Heart left ventricle (tissue), 16 donors: ENCODE measurements around the gene SLC2A8. TPM values are rescaled to one million over a fixed set of nuclear protein-coding genes. Genes with fewer than 3 reads are reported as not detected.
A peak's percentile ranks its signal among the peaks of the same experiment; 100 is the strongest.

Experiments used
- ATAC-seq, 4 donors: fragments of 200-7000 bp; cut with Tn5 transposase; one replicate each; pipeline ENCODE4 v1.9.1; 2020 to 2022; ENCODE audit warnings: moderate library complexity in 4 of 4, mild to moderate bottlenecking in 3 of 4, moderate number of reproducible peaks in 1 of 4
- DNase-seq, 5 donors: peaks; one replicate each; pipeline ENCODE4 v3.0.0-alpha.2; 2020
- H3K27ac ChIP-seq, 12 donors: fragments of 200-600 bp; sonication (generic) in 4 of 12; one replicate each; pipeline versions ENCODE4 v1.5.0 to v1.8.0; 2016 to 2022; ENCODE audit warnings: mild to moderate bottlenecking in 2 of 12
- H3K27me3 ChIP-seq, 9 donors: fragments of 200-600 bp; sonication (generic) in 2 of 9; one replicate each; pipeline versions ENCODE4 v1.5.1 to v1.8.0; 2016 to 2022; ENCODE audit warnings: mild to moderate bottlenecking in 3 of 9
- H3K36me3 ChIP-seq, 9 donors: fragments of 200-600 bp; sonication (generic) in 2 of 9; one replicate each; pipeline versions ENCODE4 v1.5.0 to v1.8.0; 2018 to 2022; ENCODE audit warnings: mild to moderate bottlenecking in 2 of 9
- H3K4me1 ChIP-seq, 12 donors: fragments of 200-600 bp; sonication (generic) in 4 of 12; one replicate each; pipeline versions ENCODE4 v1.5.0 to v1.8.0; 2016 to 2022; ENCODE audit warnings: mild to moderate bottlenecking in 3 of 12
- H3K4me3 ChIP-seq, 12 donors: fragments of 200-600 bp; sonication (generic) in 4 of 12; one replicate each; pipeline versions ENCODE4 v1.5.0 to v1.8.0; 2017 to 2022; ENCODE audit warnings: mild to moderate bottlenecking in 9 of 12, moderate library complexity in 4 of 12
- H3K9me3 ChIP-seq, 12 donors: fragments of 200-600 bp; sonication (generic) in 4 of 12; one replicate each; pipeline versions ENCODE4 v1.5.0 to v1.8.0; 2016 to 2022; ENCODE audit warnings: mild to moderate bottlenecking in 1 of 12
- POLR2A ChIP-seq, 2 donors: fragments of 450-650 bp; IDR thresholded peaks; one replicate each; pipeline ENCODE4 v1.6.1; 2017; ENCODE audit warnings: antibody characterized with exemption in 2 of 2, mild to moderate bottlenecking in 2 of 2, moderate library complexity in 2 of 2
- WGBS, 4 donors: extraction: QIAGEN DNeasy Blood & Tissue Kit in 2 of 4; methylation state at CpG; one replicate each; pipeline versions ENCODE4 v1.1.5 to v1.1.7; 2013 to 2018; 5-methylcytosine and 5-hydroxymethylcytosine counted together
- intact Hi-C, 10 donors: fragments of 100-400 bp; cut with DNase I; formaldehyde crosslinking; loops; one replicate each; pipeline versions ENCODE4 v1.11.1 to v1.14.2; 2022
- polyA plus RNA-seq, 2 donors: library from polyadenylated mRNA; stranded (reverse); fragments of 200-250 nt; gene quantifications; one replicate each; pipeline ENCODE4 v1.2.3, GENCODE V29; 2013
- total RNA-seq, 9 donors: library from RNA; depleted of rRNA in 2 of 9; stranded (reverse); fragments of >200 nt in 2 of 9; fragmentation: NEBNext Ultra II Directional in 3 of 9; extraction: Animal tissue kit (Norgen Biotek cat#: 25700) in 3 of 9; gene quantifications; one replicate each; pipeline versions ENCODE4 v1.1.0 to v1.2.4, GENCODE V29; 2016 to 2023
- TF ChIP-seq, protein P1 (sequence below), 12 donors: fragments of 200-600 bp; sonication (generic) in 4 of 12; IDR thresholded peaks; one replicate each; pipeline versions ENCODE4 v1.5.0 to v1.8.0; 2018 to 2022; ENCODE audit warnings: antibody characterized with exemption in 12 of 12, mild to moderate bottlenecking in 5 of 12
- donor health status: ischemic (EF 13 %, LVEDD 7.1; RV severe dilation, severe dysfunction).
- donor health status: healthy with polysubstance abuse.
- donor health status: DM: no; HTN: yes; CAD: no.
- donor health status: DM: no; HTN: no; CAD: no.
- donor health status: ischemic (EF 25% LVEDD 6.9; RV normal size, moderate dysfunction).
- donor health status: ischemic (EF 25% LVEDD 5.7; RV mildly dilated, moderate dysfunction).
- donor health status: healthy.
- donor health status: DM: yes; HTN: yes; CAD: no.
- donor health status: ischemic (EF 35%, LVEDD 5.7; RV mildly dilated, moderate dysfunction).
- donor health status: nonischemic (EF 11% LVEDD 7.7; RV severe dilation, severe dysfunction).
- donor health status: DM: yes; HTN: yes; CAD: no.
- donor health status: PGD.
- donor health status: ischemic (EF 29% LVEDD 5.4; RV normal size, mild dysfunction).
- donor health status: nonischemic (EF 23%, LVEDD 6.1; RV moderate dilation, normal function).

Gene SLC2A8
- total and polyA plus RNA-seq, 11 donors, result 12.1 to 25.0 (median 15.6) TPM

DNA sequence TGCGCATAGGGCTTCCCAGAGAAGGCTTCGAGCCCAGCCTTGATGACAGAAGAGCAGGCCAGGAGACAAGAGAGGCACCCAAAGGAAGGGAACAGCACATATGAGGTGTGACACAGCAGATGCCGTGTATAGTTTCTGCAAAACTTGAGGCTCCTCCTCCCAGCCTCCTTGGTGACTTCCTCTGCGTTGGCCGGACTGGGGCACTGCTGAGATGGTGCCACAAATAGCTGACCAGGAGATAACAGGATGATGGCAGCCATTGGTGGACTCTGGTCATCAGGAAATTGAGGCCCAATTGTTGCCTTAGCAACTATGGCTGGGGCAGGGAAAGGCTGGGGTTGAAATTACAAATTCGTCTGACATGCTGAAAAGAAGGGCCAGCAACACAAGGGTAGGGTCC is 22.4 kb downstream of the SLC2A8 start:
- no peak for ATAC-seq
- H3K36me3 ChIP-seq, result no peaks in the 10 kb centered on the region
- intact Hi-C loops, result no loop called here
- peaks cover 0 to 28% (median 13%) of the 10 kb centered on the region in 12 donors for H3K4me1 ChIP-seq
- 61 to 76% (median 74%) methylated on average over 6 of the region's 6 CpGs for WGBS, 4 donors
- DNase-seq, result no peak
- H3K27ac ChIP-seq, result peak overlapping the region in 1 of 12 donors; percentile 78
- H3K27me3 ChIP-seq, result no peaks in the 10 kb centered on the region
- no peak for TF ChIP-seq POLR2A (IDR thresholded peaks at IDR 0.05)
- TF ChIP-seq, protein P1, sequence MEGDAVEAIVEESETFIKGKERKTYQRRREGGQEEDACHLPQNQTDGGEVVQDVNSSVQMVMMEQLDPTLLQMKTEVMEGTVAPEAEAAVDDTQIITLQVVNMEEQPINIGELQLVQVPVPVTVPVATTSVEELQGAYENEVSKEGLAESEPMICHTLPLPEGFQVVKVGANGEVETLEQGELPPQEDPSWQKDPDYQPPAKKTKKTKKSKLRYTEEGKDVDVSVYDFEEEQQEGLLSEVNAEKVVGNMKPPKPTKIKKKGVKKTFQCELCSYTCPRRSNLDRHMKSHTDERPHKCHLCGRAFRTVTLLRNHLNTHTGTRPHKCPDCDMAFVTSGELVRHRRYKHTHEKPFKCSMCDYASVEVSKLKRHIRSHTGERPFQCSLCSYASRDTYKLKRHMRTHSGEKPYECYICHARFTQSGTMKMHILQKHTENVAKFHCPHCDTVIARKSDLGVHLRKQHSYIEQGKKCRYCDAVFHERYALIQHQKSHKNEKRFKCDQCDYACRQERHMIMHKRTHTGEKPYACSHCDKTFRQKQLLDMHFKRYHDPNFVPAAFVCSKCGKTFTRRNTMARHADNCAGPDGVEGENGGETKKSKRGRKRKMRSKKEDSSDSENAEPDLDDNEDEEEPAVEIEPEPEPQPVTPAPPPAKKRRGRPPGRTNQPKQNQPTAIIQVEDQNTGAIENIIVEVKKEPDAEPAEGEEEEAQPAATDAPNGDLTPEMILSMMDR (IDR thresholded peaks at IDR 0.05), result no peak
- H3K9me3 ChIP-seq, result no peaks in the 10 kb centered on the region
- H3K4me3 ChIP-seq, result peak overlapping the region in 2 of 12 donors; percentile 37 to 54

DNA sequence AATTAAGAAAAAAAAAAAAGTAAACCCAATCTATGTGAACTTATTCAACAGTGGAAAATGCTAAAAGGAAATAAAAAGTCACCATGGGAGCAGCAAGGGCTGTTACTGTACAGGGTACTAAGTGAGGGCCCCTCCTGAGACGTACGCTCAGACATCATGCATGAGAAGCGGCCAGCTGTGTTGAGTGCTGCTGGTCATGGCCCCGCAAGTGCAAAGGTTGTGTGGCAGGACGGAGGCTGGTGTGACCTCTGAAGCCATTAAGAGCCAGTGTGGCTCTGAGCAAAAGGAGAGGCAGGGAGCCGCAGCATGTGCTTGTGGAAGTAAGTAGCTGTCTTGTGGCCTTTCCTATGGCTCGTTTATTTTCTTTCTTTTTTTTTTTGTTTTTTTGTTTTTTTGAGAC is 24.1 kb downstream of the SLC2A8 start:
- H3K36me3 ChIP-seq, result peaks cover 0 to under 1% (median 0%) of the 10 kb centered on the region in 9 donors
- intact Hi-C loops, result no loop called here
- no peaks in the 10 kb centered on the region for H3K9me3 ChIP-seq
- no peak overlapping the region for H3K4me3 ChIP-seq
- DNase-seq, result no peak
- TF ChIP-seq, protein P1 (IDR thresholded peaks at IDR 0.05), result no peak
- TF ChIP-seq POLR2A (IDR thresholded peaks at IDR 0.05), result no peak
- WGBS, 4 donors, result 90 to 93% (median 92%) methylated on average over 7 of the region's 7 CpGs
- peaks cover 10 to 41% (median 24%) of the 10 kb centered on the region in 12 donors for H3K4me1 ChIP-seq
- H3K27ac ChIP-seq, result peak overlapping the region in 1 of 12 donors; percentile 1
- no peak for ATAC-seq
- H3K27me3 ChIP-seq, result no peaks in the 10 kb centered on the region

DNA sequence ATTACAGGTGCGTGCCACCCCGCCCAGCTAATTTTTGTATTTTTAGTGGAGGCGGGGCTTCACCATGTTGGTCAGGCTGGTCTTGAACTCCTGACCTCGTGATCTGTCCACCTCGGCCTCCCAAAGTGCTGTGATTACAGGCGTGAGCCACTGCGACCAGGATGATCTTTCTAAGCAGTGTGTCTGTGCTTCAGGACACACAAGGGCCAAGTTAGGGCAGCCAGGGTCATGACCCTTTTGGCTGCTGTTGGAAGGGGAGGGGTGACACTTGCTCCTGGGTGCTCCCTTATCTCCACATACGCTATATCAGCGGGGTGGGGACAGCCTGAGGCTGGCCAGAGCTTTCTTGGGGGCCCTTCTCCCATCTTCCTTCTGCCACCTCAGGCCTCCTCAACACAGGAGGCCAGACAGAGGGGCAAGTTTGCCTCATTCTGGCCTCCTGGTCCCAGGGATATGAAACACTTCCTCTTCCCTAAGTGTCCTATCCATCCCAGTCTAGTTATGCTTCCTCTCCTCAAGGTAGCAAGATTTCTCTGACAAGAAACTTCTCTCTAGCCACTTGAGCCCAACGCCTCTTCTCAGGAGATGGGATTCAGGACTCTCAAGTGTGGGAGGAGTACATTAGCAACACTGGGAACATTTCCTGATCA is 25.3 kb downstream of the SLC2A8 start:
- peak overlapping the region in 6 of 12 donors; percentile 57 to 87 (median 72) for H3K4me3 ChIP-seq
- TF ChIP-seq POLR2A (IDR thresholded peaks at IDR 0.05), result no peak
- TF ChIP-seq, protein P1 (IDR thresholded peaks at IDR 0.05), result no peak
- H3K27ac ChIP-seq, result peak overlapping the region in 1 of 12 donors; percentile 92
- peaks cover 10 to 48% (median 27%) of the 10 kb centered on the region in 12 donors for H3K4me1 ChIP-seq
- H3K9me3 ChIP-seq, result no peaks in the 10 kb centered on the region
- intact Hi-C loops, result no loop called here
- 76 to 84% (median 79%) methylated on average over 10 of the region's 10 CpGs for WGBS, 4 donors
- peaks cover 0 to 9% (median 0%) of the 10 kb centered on the region in 9 donors for H3K36me3 ChIP-seq
- ATAC-seq (no peak), DNase-seq (no peak)
- no peaks in the 10 kb centered on the region for H3K27me3 ChIP-seq

DNA sequence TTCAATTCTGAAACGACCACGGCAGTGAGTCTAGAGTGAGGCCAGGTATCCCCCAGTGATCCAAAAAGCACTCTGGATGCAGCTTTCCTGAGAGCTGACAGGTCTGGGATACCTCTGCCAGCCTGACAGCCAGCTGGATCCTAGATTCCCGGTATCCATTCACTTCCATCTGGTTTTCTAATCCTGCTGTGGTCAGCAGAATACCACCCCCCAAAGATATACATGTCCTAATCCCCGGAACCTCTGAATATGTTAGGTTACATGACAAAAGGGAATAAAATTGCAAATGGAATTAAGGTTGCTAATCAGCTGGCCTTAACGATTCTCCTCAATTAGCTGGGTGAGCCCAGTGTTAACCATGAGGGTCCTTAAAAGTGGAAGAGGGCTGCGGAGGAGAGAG is 25.8 kb downstream of the SLC2A8 start:
- Histone ChIP-seq H3K27me3 (no peaks in the 10 kb centered on the region), H3K4me3 (peak overlapping the region in 9 of 12 donors; percentile 57 to 97 (median 76)), H3K9me3 (no peaks in the 10 kb centered on the region), H3K27ac (peak overlapping the region in 5 of 12 donors; percentile 85 to 95 (median 92)), H3K36me3 (peaks cover 0 to 9% (median 0%) of the 10 kb centered on the region in 9 donors), H3K4me1 (peaks cover 10 to 48% (median 27%) of the 10 kb centered on the region in 12 donors)
- WGBS, 4 donors, result 49 to 65% (median 50%) methylated on average over 6 of the region's 6 CpGs
- no peak for DNase-seq
- intact Hi-C loops, result no loop called here
- ATAC-seq, result no peak
- TF ChIP-seq, protein P1 (IDR thresholded peaks at IDR 0.05), result no peak
- TF ChIP-seq POLR2A (IDR thresholded peaks at IDR 0.05), result no peak
